HG02973 (cell line): ENCODE measurements around the gene CREB3L2.
"Not testable (repeated sequence)": the region's sequence is repeated elsewhere in the genome, so short reads cannot be mapped to it uniquely, and the experiment has no call there.

Experiments
- ATAC-seq: cut with Tn5 transposase; IDR thresholded peaks from one replicate; pipeline ENCODE4 v1.9.1; 2021; ENCODE audit warnings: moderate library complexity; ENCODE audit not compliant: unreplicated experiment

The CREB3L2 gene

DNA sequence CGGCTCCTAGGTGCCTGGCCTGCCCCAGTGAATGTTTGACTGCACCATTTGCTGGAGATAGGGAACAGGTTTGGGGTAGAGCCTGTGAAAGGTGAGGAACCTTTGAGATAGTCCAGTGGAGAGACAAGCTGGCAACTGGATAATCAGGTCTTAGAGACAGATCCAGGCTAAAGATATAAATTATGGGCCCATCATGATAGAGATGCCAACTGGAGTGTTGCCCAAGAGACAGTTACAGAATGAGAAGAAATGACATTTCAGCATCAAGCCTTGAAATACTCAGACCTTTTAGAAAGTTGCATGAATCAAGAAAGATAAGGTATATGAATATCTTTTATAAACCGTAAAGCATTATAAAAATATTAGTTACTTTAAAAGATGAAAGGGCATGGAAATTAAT, 27.1 kb downstream of the CREB3L2 start:
- no peak for ATAC-seq

DNA sequence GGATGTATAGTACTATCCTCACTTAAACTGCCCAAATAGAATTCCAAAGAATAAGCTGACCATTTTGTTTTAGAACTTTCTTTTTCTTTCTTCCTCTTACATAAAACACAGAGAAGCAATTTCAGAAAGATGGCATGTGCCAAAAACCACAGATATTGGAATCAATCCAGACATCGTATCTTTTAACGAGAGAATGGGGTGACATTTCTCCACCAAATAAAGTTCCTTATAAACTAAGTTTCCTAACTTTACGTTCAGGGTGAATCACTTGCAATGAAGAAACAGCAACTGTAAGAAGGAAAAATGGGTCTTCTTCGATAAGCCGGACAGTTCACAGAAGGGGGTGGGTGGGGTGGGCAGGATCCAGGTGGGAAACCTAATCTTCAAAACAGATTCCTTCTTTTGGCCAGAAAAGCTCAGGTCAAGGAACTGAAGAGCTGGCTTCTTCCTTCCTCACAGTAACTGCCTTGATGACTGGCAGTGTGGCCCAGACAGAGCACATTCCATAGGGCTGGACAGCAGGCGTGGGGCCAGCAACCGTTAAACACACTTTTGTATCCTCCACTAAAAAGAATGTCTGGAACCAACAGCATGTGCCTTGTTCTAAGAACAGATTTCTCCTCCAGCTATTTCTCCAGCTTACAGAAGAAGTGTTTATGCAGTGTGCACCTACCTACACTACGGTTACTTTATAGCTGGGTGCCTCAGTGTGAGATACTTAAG, 31.5 kb downstream of the CREB3L2 start:
- ATAC-seq, result no peak

DNA sequence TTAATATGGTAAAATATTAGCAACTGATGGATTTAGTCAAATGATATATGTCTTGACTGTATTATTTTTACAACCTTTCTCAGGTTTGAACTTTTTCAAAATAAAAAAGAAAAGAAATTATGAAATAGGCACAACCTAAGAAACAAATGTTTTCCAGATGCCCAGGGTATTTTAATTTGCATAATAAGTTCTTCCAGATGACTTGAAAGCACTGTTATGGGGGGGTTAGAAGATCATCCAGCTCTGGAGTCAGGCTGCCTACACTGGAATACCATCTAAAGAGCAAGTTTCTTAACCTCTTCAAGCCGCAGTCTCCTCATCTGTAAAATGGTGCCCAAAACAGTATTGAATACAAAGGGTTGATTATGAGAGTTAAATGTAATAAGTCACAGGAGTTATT, 32.1 kb downstream of the CREB3L2 start:
- ATAC-seq, result no peak

DNA sequence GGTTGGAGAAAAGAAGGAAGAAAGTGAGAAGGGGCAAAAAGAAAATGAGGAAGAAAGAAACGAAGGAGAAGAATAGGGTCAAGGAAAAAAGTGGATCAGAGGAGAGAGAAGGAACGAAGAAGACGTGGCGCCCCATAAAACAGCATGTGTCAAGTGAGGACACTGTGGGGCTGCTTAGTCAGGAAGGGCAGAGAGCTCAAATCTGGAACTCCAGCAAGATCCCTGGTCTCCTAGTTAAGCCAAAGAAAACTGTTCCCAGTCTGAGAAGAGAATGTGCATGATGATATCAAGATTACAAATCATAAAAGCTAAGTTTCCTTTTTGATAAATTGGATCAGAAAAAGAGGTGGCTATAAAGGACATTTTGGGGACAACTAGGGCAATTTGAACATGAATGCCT, 33.0 kb downstream of the CREB3L2 start:
- no peak for ATAC-seq

DNA sequence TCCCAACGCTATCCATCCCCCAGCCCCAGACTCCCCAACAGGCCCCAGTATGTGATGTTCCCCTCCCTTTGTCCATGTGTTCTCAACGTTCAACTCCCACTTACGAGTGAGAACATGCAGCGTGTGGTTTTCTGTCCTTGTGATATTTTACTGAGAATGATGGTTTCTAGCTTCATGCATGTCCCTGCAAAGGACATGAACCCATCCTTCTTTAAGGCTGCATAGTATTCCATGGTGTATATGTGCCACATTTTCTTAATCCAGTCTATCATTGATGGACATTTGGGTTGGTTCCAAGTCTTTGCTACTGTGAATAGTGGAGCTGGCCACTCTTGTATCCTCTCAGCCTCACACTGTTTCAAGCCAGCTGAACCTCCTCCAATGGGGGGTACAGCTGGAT, 33.5 kb downstream of the CREB3L2 start:
- ATAC-seq, result not testable (repeated sequence)

- ATAC-seq, result no peak
These were observed 34.5 kb downstream of the CREB3L2 start for GRCh38 chr7:137967143-137968018.

- no peak for ATAC-seq
These were observed 35.2 kb downstream of the CREB3L2 start for GRCh38 chr7:137966641-137967142.

DNA sequence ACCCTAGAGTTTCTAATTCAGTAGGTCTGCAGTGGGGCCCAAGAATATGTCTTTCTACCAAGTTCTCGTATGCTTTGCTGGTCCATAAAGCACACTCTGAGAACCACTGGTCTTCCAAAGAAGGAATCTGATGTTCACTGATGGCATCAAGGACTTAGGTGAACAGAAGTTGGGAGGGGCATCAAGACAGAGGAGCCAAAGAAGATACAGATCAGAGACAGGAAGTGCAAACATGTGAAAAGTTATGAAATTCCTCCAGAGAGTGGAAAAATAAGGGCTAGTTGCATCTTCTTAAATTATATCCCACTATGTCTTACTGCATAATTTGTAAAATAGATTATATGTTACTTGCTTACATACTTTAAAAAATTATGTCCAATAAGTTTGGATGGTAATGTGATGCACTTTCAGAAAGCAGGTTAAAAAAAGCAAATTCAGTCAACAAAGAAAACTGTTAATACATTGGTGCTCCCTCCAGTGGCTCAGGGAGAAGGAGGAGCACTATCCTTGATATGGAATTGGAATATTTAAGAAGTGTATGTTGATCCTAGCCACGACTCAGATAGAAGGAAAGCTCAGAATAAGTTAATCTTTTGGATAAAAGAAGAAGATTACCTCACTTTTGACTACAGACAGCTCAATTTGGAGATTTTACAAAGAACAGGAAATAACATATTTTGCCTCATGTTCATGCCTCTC, 35.8 kb downstream of the CREB3L2 start:
- ATAC-seq, result no peak

GRCh38 chr7:137964824-137965545, 36.9 kb downstream of the CREB3L2 start:
- ATAC-seq, result no peak

GRCh38 chr7:137962875-137963507, 38.9 kb downstream of the CREB3L2 start:
- no peak for ATAC-seq

DNA sequence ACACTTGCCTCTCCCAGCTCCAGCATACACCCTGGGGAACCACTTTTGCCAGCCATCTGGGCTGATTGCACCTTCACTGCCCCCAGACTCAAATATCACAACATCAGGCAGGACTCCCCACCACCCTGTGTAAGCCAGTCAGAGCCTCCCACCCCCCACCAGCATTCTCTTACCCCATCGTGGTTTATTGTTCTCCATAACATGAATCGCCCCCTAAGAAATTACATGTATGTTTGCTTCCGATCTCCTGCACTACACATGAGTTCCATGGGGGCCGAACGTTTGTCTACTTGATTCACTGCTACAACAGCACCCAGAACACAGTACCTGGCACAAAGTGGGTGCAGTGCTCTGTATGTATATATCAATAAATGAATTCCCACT, 39.4 kb downstream of the CREB3L2 start:
- no peak for ATAC-seq

DNA sequence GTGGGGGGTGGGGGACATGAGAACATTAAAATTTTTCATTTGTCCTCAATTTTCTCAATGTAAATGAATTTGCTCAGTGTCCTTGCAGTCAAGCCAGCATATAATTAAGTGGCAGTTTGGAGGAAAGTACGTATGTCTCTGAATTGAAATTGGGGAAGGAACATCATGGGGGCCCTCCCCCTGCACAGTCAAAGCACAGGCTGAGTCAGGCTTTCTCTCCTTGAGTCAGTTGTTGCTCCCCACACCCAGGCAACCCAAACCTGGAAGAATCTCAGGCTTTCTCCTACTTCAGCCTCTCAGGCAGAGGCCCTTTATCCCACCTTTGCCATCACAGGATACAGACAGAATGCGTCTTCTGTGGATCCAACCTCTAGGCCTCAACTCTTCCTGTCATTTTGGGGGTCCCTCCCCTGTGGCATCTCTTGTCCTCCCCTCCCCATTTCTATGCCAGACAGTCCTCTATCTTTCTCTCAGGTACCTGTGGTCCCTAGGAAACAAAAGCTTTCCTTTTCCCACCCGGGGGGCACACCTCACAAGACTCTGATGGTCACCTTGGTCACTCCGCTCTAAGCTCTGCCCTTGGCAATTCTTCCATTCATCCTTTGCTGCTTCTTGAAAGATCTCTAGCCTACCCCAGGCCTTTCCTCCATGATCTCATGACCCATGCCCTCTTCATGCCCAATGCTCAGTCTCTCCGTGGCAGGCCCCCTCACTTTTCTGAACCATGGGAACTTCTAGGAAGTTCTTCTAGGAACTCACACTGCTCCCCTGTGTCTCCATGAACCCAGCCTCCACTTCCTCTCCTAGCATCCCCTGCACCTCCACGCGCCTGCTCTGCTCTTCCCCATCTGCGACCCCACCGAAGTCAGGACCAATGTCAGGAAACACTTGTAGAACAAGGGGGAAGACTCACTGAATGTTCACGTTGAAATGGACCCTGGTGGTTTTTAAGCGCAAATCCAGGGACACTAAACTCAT, 40.4 kb downstream of the CREB3L2 start:
- ATAC-seq, result peak; percentile 72

DNA sequence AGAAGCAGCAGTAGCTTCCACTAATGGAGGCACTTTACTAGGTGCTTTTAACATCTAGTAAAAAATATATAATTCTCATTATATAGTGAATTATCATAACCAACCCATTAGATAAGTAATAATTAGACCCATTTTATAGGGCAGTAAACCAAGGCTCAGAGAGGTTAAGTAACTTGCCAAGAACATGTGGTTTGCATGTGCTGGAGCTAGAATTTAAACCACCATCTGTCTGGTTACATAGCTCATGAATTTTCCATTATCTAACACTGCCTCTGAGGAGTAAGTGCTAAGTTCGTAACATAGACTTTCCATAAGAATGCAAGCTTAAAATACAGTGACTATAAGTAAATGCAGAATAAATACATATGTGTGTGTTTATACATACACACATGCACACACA, 41.9 kb downstream of the CREB3L2 start:
- ATAC-seq, result no peak

DNA sequence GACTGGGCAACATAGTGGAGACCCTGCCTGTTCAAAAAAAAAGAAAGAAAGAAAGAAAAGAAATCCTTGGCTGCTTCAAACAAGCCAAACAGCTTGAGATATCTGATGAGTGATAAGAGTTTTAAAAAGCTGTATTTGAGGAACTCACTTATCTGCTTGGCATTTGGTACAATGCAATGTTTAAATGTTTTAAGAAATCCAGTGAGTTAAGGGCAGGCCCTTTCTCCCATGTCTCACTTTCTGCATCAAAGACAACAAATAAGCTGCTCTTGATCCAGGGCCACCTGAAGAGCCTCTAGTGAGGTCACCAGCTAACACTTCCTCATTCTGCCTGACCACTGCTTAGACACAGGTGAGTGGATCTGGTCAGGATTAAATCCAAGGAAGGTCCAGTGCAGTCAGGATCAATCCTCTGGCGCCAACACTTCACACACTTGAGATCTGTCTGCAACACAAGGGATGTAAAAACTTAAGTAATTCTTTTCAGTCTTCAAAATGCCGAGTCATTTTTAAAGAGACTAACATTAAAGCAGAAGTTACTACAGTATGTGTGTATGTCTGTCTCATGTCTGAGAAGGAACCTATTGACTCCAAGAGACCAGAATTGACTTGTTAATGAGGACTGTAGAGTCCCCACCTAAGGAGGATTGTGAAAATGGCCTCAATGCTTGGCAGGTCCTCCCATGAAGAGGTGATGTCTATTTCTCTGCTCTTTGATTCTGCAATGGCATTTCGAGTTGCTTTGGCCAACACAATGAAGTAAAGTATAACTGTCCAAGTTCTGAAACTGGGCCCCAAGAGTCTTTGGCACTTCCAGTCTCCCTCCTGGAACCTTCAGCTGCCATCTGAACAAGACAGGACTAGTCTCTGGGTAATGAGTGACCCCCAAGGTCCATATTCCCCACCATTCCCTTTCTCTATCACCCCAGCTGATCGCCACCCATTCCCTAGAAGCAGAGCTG, 43.1 kb downstream of the CREB3L2 start:
- ATAC-seq, result peak; percentile 64

DNA sequence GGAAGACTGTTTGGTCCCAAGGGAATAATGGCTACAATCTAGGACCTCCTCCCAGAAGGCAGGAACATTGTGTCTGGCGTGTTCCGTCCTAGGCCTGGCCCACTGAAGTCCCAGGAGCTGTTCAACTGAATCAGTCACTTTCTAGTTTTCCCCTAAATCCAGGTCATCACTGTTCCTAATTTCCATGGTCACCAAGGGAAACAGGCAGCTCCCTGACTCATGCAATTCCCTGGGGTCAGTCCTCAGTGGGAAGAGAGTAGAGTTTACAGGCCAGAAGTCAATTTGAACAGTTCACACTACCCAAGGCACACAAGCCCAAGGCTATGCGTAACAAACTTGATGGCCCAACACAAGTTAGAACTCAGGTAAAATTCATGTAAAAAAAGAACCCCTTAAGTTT, 44.0 kb downstream of the CREB3L2 start:
- ATAC-seq, result no peak

GRCh38 chr7:137956591-137956990, 45.3 kb downstream of the CREB3L2 start:
- ATAC-seq, result no peak

- no peak for ATAC-seq
These were observed 45.7 kb downstream of the CREB3L2 start for GRCh38 chr7:137956183-137956582.

GRCh38 chr7:137954614-137955013, 47.3 kb downstream of the CREB3L2 start:
- ATAC-seq, result no peak
